ENCODE data around the gene POFUT1.

DNA sequence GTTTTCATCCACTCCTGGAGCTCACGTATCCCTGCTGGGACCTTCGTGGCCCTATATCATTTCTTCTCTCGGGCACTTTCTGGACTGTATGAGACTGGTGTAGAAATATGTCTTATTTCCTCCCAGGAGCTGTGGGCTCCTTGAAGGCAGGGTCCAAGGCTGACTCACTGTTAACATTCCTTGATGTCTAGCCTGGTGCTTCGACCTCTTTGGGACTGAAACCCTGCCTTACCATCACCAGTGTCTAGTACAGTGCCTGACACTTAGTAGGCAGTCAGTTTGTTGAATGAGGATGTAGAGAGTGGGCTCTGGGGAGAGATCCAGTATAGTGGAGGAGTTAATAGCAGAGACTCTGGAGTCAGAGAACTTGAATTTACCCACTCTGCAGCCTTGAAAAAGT lies 23.6 kb downstream of the POFUT1 start:
- TF ChIP-seq POLR2A (IDR thresholded peaks at IDR 0.05; ENCODE audit: low read depth, low read length) (no peak), TAF1 (IDR thresholded peaks at IDR 0.05; ENCODE audit: low read depth, low read length) (no peak)
